ENCODE measurements around the gene PSME3IP1.

Gene PSME3IP1

GRCh38 chr16:57144027-57144426, 41.8 kb downstream of the PSME3IP1 start:
- DNase-seq (ENCODE audit: low read depth) = no peak

GRCh38 chr16:57143149-57143921, 42.5 kb downstream of the PSME3IP1 start:
- DNase-seq (ENCODE audit: low read depth) = no peak

GRCh38 chr16:57141822-57142631, 43.8 kb downstream of the PSME3IP1 start:
- DNase-seq (ENCODE audit: low read depth) = no peak

DNA sequence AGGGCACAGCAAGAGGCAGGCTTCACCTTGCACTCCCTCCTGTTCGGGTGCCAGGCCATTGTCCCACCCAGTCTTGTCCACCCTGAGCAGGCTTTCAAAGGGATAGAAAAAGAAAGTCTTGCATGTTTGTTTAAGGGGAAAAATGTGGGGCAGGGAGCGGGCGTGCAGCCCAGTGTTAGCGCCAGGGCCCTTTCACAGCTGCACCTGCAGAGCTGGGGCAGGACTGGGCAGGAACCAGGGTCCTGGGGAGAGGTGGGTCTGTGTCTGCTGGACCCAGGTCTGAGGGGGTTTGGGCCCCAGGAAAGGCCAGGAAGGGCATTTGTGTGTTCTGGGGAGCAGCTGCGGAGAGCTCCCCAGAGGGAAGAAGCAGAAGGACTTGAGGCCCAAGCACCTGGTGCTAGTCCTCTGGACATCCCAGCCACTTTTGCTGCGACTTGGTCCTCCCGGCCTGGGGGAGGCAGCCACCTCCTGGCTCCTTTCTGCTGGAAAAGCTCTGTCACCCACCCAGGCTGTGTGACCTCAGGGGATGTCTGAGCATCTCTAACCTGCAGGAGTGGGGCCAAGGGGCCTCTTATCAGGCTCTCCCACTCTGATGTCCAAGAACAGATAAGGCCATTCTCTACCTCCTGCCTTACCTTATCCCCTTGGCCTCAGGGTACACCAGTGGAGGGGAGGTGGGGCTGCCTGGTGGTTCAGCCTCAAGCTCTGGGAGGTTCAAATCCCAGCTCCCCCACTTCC, 44.7 kb downstream of the PSME3IP1 start:
- no peak for DNase-seq (ENCODE audit: low read depth)

GRCh38 chr16:57138281-57138935, 47.4 kb downstream of the PSME3IP1 start:
- DNase-seq (ENCODE audit: low read depth) = no peak

DNA sequence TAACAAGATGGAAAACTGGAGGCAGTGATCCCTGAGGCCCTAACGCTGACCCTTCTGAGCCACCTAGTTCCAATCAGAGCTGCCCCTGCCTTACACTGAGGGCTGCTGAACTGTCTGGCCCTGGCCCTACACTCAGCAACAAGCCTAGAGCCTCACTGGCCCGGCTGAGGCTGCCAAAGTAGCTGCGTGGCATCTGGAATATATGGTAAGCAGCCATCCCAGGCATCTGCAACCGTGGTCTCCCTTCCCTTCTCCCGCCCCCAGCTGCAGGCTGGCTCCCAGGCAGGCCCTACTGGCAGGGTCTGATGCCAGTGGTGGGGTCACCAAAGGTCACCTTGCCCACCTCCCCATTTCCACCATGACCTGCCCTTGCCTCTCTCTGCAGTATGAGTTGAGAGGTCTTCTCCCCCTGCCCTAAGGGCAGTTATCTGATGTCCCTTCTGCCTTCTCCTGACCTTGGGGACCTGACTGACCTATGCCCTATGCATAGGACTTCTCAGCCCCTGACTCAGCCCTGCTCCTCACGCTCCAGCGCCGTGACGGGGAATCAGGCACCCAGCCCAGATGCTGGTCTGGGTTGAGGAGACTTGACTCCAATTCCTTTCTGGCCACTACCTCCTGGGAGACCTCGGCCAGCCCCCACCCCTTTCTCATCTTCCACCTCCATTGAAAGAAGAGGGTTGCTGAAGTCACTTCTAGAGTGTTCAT, 48.1 kb downstream of the PSME3IP1 start:
- DNase-seq (ENCODE audit: low read depth) = no peak

- no peak for DNase-seq (ENCODE audit: low read depth)
Observed at GRCh38 chr16:57137043-57137442, 48.8 kb downstream of the PSME3IP1 start.

DNA sequence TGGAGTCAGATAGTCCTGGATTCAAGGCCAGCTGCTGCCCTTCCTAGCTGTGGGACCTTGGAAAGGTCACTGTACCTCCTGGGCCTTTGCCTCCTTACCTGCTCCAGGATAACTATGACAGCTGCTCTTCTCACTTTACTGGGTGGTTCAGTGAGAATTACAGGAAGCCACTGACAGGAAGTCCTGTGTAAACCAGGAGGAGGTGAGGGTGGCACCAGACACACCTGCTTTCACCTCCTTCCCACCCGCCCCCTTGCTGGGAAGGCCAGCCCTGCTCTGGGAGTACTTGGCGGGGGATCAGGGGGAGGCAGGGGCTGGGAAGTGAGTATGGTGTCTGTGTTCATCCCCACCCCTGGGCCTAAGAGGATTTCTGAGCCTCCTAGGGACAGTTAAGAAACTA, 50.9 kb downstream of the PSME3IP1 start:
- DNase-seq (ENCODE audit: low read depth) = no peak

DNA sequence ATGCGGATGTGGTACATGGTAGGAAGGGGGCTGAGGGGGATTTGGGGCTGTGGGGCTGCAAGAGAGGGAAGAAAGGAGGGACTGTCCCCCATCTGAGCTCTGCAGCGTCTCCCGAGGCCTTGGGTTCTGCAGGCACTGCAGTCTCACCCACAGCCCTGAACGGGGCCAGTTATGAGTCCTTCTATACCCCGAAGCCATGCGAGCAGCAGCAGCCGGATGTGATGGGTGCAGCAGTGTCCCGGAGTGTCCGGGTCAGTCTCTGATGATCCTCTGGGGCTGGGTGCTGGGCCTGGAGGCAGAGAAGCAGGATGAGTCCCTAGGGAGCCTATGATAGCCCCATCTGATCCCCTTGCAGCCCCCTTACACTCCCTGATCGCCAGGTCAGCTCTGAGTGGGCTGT, 52.0 kb downstream of the PSME3IP1 start:
- DNase-seq (ENCODE audit: low read depth) = no peak

- no peak for DNase-seq (ENCODE audit: low read depth)
Observed at GRCh38 chr16:57133031-57133430, 52.8 kb downstream of the PSME3IP1 start.

DNA sequence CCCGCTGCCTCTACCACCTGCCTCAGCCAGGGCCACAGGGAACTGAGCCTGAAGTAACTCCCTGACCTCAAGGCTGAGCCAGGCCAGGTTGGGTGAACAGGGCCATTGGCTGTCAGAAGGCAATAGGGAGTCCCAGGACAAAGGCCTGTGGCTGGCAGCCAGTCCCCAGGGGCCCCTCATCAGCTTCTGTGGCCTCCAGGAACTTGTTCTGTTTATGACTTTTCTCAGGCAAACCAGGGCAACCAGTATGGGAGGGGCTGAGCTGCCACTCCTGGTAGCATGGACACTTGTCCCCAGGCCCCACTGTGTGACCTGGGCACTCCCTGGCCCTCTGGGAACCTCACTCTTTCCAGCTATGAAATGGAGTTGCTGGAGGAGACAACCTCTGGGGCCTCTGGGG, 53.4 kb downstream of the PSME3IP1 start:
- DNase-seq (ENCODE audit: low read depth) = no peak

DNA sequence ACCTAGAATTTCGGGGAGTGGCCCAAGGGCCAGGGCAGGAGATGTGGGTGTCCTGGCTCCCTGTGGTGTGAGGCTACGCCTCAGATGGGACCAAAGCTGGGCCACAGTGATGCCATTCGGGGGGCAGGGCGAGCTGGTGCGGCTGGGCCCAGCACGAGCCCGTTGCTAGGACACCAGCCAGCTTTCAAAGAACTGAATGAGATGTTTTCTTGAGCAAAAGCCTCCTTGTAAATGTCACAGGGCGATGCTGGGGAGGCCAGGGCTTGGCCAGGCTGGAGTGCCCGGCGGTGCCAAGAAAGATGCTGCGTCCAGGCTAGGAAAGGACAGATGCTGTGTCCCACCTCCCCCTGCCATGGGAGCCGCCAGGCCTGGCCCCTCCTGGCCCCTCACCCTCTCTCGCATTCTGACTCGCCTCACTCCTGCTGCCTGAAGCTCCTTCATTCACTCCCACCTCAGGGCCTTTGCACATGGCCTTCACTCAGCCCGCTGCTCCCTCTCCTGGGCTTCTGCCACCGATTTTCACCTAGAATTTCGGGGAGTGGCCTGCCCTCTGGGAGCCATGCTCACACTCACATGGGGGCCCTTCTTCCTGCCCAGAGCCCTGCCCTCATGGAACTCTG, 54.4 kb downstream of the PSME3IP1 start:
- no peak for DNase-seq (ENCODE audit: low read depth)

DNA sequence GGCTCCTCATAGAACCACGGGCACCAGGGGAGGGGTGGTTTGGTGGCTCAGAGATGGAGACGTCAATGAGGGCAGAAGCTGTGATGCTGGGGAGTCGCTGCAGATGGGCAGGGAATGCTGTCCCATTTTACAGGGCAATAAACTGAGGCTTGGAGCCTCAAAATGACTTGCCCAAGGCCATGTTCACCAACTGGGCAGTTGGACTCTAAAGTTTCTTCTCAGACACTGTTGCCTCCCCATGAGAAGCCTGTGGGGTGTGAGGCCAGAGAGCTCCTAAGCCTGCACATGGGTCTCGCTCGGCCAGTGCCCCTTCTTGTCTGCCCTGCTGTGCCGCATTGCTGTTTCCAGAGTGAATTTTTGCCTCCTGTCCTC, 54.9 kb downstream of the PSME3IP1 start:
- DNase-seq (ENCODE audit: low read depth) = no peak

- no peak for DNase-seq (ENCODE audit: low read depth)
Observed at GRCh38 chr16:57128771-57129389, 57.0 kb downstream of the PSME3IP1 start.

DNA sequence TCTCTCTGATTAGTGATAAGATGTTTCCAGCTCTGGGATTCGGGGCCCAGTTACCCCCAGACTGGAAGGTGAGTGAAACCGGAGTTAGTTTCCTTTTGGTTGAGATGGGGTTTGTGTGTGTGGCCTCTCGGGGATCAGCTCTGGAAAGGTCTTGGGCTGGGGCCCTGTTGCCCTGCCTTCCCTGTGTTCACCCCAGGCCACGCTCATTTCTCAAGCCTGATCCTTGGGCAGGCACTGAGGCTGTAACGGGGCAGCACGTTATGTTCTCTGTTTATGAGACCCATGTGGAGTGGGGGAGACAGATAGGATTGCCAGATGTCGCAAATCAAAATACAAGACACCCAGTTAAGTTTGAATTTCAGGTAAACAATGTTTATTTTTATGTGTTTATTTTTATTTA, 58.0 kb downstream of the PSME3IP1 start:
- DNase-seq (ENCODE audit: low read depth) = no peak

DNA sequence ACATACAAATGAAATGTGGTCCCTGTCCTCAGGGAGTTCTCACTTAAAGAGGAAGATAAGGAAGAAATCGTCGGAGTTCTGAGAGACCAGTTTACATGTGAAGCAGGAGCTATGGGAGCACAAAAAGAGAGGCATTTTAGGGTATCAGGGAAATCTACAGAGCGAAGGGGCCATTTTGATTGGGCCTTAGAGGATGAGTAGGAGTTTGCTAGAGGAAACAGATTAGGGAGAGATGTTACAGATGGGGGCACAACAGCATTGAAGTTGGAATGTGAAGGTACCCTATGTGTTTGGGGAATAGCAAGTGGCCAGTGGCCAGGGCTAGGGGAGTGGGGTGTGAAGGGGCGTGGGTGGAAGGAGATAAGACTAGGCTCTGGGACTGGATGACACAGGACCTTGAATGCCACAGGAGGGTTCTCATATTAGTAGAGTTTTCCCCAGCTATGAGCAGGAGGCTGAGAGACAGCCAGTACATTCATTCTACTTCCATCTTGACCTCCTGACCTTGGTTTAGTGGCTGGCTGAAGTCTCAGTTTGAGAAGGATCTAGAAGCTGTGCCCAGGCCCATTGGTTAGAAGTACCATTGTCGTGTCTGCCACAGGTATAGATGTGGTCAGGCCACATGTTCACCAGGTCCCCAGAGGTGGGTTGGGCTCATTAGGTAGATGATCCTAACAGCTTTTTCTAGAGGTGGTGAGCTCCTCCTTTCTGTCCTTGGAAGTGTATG, 58.6 kb downstream of the PSME3IP1 start:
- no peak for DNase-seq (ENCODE audit: low read depth)

- no peak for DNase-seq (ENCODE audit: low read depth)
Observed at GRCh38 chr16:57126411-57126810, 59.4 kb downstream of the PSME3IP1 start.

- no peak for DNase-seq (ENCODE audit: low read depth)
Observed at GRCh38 chr16:57125969-57126368, 59.9 kb downstream of the PSME3IP1 start.

DNA sequence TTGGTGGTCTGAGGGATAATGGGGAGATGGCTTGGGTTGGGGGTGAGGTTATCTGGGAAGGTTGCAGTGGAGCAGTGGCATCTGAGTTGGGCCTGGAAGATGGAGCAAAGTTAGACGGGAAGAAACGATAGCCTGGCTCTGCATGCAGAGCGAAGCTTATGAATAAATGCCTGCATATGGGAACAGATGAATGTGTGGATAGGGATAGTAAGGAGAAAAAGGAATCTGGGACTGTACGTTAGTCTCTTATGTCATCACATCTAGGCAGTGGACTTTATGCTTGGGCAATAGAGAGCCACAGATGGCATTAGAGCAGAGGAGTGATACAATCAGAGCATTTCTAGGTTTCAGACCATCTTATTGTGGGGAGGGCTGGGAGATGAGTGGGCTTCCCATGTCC, 60.5 kb downstream of the PSME3IP1 start:
- no peak for DNase-seq (ENCODE audit: low read depth)
